Astrocyte of the cerebellum (primary cell): ENCODE results near the gene RTN4.

ENCODE experiments used
- DNase-seq: peaks from one replicate; pipeline ENCODE4 v3.0.0-alpha.2; 2011; ENCODE audit warnings: low read depth
- H3K4me3 ChIP-seq: 2 replicates; pipeline ENCODE4 v1.5.1; 2011; ENCODE audit warnings: mild to moderate bottlenecking, low read depth, low read length, moderate library complexity
- in situ Hi-C: cut with HindIII; loops from 2 replicates; pipeline ENCODE4 v1.10.0; 2017; ENCODE audit warnings: low sequenced_read_pairs
- TF ChIP-seq, protein P1 (sequence below): IDR thresholded peaks from 2 replicates; pipeline ENCODE4 v1.5.1; 2012; ENCODE audit warnings: low read length, low read depth, moderate library complexity, mild to moderate bottlenecking; ENCODE audit errors: missing control alignments

The RTN4 gene

GRCh38 chr2:54950811-54951210, 99.4 kb downstream of the RTN4 start:
- no peak for DNase-seq
- in situ Hi-C loops = no loop called here
- H3K4me3 ChIP-seq = no peak overlapping the region
- TF ChIP-seq, protein P1, sequence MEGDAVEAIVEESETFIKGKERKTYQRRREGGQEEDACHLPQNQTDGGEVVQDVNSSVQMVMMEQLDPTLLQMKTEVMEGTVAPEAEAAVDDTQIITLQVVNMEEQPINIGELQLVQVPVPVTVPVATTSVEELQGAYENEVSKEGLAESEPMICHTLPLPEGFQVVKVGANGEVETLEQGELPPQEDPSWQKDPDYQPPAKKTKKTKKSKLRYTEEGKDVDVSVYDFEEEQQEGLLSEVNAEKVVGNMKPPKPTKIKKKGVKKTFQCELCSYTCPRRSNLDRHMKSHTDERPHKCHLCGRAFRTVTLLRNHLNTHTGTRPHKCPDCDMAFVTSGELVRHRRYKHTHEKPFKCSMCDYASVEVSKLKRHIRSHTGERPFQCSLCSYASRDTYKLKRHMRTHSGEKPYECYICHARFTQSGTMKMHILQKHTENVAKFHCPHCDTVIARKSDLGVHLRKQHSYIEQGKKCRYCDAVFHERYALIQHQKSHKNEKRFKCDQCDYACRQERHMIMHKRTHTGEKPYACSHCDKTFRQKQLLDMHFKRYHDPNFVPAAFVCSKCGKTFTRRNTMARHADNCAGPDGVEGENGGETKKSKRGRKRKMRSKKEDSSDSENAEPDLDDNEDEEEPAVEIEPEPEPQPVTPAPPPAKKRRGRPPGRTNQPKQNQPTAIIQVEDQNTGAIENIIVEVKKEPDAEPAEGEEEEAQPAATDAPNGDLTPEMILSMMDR = no peak

DNA sequence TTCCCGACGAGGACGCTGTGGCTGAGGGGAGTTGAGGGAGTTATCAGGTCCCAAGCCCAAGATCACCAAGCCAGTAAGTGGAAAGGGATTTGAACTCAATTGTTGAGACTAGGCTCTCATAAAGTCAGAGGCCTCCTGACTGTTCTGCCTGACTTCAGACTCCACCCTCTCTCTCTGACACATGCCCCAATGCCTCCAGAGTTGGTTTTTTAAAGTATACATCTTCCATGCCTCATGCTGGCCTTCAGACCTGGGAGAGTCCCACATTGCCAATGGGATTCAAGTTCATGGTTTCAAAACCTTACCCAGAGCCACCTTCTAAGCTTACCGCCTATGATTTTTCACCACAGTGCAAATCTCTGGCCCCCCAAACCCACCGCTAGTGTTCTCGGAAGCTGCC, 100.8 kb downstream of the RTN4 start:
- DNase-seq = no peak
- in situ Hi-C loops = no loop called here
- TF ChIP-seq, protein P1 = no peak
- H3K4me3 ChIP-seq = no peak overlapping the region

DNA sequence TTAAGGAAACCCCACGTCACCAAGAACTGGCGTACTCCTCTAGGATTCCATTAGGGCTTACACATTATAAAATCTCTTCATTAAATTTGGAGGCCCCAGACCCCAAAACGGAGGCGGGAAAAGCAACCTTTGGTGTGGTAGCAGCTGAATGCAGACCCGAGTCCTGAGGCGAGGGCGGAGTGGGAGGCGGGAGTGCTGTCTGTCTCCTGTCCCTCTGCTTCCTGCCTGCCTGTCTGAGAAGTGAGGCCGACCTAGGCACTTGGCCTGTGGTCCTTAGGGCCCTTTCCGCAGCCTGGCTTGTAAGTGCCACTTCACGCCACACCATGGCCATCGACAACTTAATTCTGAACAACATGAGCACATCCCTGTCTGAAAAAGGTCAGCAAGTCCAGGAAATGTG, 102.1 kb downstream of the RTN4 start:
- no peak overlapping the region for H3K4me3 ChIP-seq
- TF ChIP-seq, protein P1 = no peak
- DNase-seq = no peak
- in situ Hi-C loops = no loop called here

DNA sequence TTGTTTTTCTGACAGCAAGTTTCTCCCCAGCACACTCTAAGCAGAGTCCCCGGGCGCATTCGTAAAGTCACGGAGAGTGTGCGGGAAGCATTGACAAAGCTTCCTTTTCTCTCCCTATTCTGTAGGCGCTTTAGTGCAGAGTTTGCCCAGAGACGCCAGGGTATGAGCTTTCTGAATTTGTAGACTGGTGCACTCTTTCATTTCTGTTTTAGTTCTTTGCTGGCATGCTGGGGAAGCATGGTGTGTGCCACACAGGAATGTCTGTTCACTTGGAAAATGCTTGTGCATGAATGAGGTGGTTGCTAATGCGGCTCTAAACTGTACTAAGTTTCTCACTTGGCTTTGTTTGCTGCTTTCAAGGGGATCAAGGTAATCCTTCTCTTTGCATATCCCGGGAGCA, 102.6 kb downstream of the RTN4 start:
- TF ChIP-seq, protein P1 = no peak

GRCh38 chr2:54947136-54947535, 103.1 kb downstream of the RTN4 start:
- TF ChIP-seq, protein P1 = no peak
- DNase-seq = no peak
- H3K4me3 ChIP-seq = no peak overlapping the region
- in situ Hi-C loops = no loop called here

More for the DNA sequence above, 102.6 kb downstream of the RTN4 start:
- no peak overlapping the region for H3K4me3 ChIP-seq
- in situ Hi-C loops = no loop called here
- no peak for DNase-seq

DNA sequence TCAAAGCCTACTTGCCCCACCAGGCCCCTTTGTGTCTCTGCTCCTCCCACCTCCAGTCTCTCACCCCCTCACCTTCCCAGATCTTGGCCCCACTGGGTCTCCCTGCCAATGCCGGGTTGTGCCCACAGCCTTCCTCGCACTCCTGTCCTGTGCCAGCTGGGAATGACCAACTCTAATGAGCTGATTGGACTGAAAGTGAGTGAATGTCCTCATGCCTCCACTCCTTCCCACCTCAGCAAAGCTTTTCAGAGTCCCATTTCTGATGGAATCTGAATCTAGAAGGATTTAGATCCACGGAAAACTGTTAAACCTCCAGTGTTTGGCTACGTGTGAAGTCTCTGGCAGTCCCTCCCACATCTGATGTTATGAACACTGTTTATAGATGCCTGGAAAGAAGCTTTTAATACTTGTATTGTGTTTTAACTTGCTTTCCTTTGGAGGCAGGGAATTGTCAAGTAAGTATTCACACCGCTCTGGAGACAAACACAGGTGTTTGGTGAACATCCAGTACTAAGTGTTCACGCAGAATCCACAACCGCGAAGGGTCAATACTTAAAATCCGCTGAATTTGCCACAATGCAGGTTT, 103.9 kb downstream of the RTN4 start:
- in situ Hi-C loops = no loop called here
- H3K4me3 ChIP-seq = no peak overlapping the region
- TF ChIP-seq, protein P1 = no peak
- DNase-seq = no peak
